ENCODE results near the gene RABGAP1L. TPM values are rescaled to one million over a fixed set of nuclear protein-coding genes. Genes with fewer than 3 reads are reported as not detected.
"Not testable (repeated sequence)": the region's sequence is repeated elsewhere in the genome, so short reads cannot be mapped to it uniquely, and the experiment has no call there.

Gene RABGAP1L
- total RNA-seq, 2 donors from 2014 or later, result 148 to 174 TPM

DNA sequence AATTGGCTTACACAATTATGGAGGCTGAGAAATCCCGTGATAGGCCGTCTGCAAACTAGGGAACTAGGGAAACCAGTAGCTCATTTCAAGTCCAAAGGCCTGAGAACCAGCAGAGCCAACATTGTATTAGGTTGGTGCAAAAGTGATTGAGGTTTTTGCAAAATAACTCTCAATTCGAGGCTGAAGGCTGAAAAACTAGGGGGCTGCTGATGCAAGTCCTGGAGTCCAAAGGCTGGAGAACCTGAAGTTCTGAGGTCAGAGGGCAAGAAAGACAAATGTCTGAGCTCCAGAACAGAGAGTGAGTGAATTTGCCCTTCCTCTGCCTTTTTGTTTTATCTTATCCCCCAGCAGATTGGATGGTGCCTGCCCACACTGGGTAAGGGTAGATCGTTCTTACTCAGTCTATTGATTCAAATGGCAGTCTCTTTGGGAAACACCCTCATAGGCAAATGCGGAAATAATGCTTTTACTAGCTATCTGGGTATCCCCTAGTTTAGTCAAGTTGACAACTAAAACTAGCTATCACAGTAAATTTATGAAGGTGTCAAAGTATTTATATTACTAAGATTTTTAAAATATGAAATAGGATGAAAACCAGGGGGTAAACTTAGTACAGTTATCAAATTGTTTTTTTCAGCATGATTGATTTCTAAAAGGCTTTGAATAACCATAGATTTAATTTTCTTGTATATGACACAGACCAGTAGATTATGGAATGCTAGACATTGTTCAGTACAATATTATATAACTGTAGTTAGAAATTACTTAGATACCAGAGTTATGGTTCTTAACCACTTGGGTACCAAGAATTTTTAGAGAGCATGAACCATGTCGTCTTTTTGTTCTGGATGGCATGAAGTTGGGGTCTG, 15.4 kb downstream of the RABGAP1L start:
- peaks cover 0 to 15% of the 10 kb centered on the region in 2 donors for H3K4me1 ChIP-seq
- H3K9me3 ChIP-seq, result peaks cover 0 to 3% of the 10 kb centered on the region in 2 donors
- H3K36me3 ChIP-seq, result no peaks in the 10 kb centered on the region
- no peak overlapping the region for H3K4me3 ChIP-seq
- DNase-seq (ENCODE audit: low spot score), result no peak
- TF ChIP-seq, protein P1, sequence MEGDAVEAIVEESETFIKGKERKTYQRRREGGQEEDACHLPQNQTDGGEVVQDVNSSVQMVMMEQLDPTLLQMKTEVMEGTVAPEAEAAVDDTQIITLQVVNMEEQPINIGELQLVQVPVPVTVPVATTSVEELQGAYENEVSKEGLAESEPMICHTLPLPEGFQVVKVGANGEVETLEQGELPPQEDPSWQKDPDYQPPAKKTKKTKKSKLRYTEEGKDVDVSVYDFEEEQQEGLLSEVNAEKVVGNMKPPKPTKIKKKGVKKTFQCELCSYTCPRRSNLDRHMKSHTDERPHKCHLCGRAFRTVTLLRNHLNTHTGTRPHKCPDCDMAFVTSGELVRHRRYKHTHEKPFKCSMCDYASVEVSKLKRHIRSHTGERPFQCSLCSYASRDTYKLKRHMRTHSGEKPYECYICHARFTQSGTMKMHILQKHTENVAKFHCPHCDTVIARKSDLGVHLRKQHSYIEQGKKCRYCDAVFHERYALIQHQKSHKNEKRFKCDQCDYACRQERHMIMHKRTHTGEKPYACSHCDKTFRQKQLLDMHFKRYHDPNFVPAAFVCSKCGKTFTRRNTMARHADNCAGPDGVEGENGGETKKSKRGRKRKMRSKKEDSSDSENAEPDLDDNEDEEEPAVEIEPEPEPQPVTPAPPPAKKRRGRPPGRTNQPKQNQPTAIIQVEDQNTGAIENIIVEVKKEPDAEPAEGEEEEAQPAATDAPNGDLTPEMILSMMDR (IDR thresholded peaks at IDR 0.05), result no peak
- H3K27me3 ChIP-seq, result no peaks in the 10 kb centered on the region
- peak overlapping the region in 1 of 2 donors; percentile 30 for H3K27ac ChIP-seq

DNA sequence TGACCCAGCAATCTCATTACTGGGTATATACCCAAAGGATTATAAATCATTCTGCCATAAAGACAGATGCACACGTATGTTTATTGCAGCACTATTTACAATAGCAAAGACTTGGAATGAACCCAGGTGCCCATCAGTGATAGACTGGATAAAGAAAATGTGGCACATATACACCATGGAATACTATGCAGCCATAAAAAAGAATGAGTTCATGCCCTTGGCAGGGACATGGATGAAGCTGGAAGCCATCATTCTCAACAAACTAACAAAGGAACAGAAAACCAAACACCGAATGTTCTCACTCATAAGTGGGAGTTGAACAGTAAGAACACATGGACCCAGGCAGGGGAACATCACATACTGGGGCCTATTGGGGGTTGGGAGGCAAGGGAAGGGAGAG, 19.1 kb downstream of the RABGAP1L start:
- not testable (repeated sequence) for H3K9me3 ChIP-seq

DNA sequence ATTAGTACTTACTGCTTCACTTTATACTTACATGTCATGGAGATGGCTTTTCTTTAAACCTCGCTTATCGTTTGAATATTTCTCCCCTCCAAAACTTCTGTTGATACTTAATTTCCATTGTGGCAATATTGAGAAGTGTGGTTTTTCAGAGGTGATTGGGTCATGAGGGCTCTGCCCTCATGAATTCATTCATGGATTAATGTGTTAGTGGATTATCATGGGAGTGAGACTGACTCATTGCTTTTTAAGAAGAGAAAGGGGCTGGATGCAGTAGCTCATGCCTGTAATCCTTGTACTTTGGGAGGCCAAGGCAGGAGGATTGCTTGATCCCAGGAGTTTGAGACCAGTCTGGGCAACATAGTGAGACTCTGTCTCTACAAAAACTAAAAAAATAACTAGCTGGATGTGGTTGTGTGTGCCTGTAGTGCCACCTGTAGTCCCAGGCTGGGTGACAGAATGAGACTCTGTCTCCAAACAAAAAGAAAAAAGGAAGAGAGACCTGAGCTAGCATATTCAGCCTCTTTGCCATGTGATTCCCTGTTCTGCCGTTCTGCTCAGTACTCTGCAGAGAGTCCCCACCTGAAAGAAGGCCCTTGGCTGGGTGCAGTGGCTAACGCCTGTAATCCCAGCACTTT, 30.2 kb downstream of the RABGAP1L start:
- Histone ChIP-seq H3K27me3 (no peaks in the 10 kb centered on the region), H3K9me3 (peaks cover 0 to 7% of the 10 kb centered on the region in 2 donors), H3K4me3 (no peak overlapping the region), H3K4me1 (peaks cover 0 to 12% of the 10 kb centered on the region in 2 donors), H3K36me3 (no peaks in the 10 kb centered on the region), H3K27ac (no peak overlapping the region)
- no peak for DNase-seq (ENCODE audit: low spot score)
- TF ChIP-seq, protein P1 (IDR thresholded peaks at IDR 0.05), result no peak

More for the DNA sequence above, 19.1 kb downstream of the RABGAP1L start:
- not testable (repeated sequence) for H3K4me1 ChIP-seq; H3K4me3 ChIP-seq; DNase-seq (ENCODE audit: low spot score); H3K27me3 ChIP-seq; H3K27ac ChIP-seq; H3K36me3 ChIP-seq

DNA sequence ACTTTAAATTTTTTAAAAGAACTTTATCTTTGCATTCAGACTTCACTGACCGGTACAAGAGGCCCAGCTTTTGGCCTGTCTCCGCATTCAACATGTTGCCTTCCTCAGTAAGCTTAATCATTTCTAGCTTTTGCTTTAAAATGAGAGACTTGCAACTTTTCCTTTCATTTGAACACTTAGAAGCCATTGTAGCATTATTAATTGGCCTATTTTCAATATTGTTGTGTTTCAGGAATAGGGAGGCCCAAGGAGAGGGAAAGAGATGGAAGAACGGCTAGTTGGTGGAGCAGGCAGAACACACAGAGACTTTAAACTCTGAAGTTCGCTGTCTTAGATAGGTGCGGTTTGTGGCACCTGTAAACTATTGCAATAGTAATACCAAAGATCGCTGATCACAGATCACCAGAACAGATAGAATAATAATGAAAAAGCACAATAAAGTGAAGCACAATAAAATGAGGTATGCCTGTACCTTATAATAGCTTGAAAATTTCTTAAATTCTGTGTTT, 31.4 kb downstream of the RABGAP1L start:
- Histone ChIP-seq H3K4me3 (no peak overlapping the region), H3K27ac (peak overlapping the region in 1 of 2 donors; percentile 32), H3K27me3 (no peaks in the 10 kb centered on the region), H3K36me3 (no peaks in the 10 kb centered on the region), H3K4me1 (peaks cover 0 to 15% of the 10 kb centered on the region in 2 donors), H3K9me3 (peaks cover 0 to 7% of the 10 kb centered on the region in 2 donors)
- TF ChIP-seq, protein P1 (IDR thresholded peaks at IDR 0.05), result no peak
- no peak for DNase-seq (ENCODE audit: low spot score)

DNA sequence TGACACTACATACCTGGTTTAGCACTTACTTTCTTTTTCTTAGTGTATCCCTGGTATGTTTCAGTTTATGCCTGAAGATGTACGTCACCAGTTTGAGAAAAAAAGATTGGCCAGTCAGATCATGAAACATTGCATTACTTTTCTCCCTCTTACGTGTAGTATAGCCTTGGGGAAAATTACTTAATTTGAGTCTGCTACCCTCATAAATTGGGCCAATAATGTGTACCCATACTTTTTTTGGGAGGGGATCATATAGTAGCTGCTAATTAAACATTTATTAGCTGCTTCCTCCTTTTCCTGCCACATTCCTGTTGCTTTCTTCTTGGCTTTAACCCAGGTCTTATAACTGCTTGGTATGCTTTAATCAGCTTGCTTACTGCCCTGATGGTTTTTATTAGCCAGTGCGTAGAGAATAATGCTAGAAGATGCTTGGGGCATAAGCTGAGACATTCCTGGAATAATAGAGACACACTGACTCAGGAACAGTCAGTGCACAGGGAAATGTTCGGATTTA, 32.1 kb downstream of the RABGAP1L start:
- Histone ChIP-seq H3K9me3 (peaks cover 0 to 7% of the 10 kb centered on the region in 2 donors), H3K36me3 (no peaks in the 10 kb centered on the region), H3K27me3 (no peaks in the 10 kb centered on the region), H3K27ac (no peak overlapping the region), H3K4me3 (no peak overlapping the region), H3K4me1 (peaks cover 0 to 15% of the 10 kb centered on the region in 2 donors)
- TF ChIP-seq, protein P1 (IDR thresholded peaks at IDR 0.05), result no peak
- DNase-seq (ENCODE audit: low spot score), result no peak

DNA sequence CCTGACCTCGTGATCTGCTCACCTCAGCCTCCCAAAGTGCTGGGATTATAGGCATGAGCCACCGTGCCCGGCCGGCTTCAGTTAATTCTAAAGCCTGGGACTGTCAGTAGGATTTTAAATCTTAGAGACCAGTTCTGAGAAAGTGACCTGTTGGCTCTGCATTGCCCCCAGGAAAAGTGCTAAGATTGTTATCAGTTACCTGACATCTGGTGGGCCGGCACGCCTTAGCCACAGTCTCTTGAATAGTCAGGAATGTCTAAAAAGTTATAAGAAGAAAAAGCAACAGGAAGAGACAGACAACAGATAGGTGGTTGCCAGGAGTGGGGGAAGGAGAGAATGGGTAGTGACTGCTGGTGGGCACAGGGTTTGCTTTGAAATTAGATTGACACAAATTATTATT, 35.1 kb downstream of the RABGAP1L start:
- no peak for DNase-seq (ENCODE audit: low spot score)

More for the DNA sequence above, 35.1 kb downstream of the RABGAP1L start:
- Histone ChIP-seq H3K27ac (no peak overlapping the region), H3K4me3 (no peak overlapping the region), H3K4me1 (peaks cover 0 to 34% of the 10 kb centered on the region in 2 donors), H3K9me3 (no peaks in the 10 kb centered on the region), H3K27me3 (no peaks in the 10 kb centered on the region), H3K36me3 (no peaks in the 10 kb centered on the region)
- TF ChIP-seq, protein P1 (IDR thresholded peaks at IDR 0.05), result no peak
